ENCODE data around the gene LRP5.
"Not testable (repeated sequence)": the region's sequence is repeated elsewhere in the genome, so short reads cannot be mapped to it uniquely, and the experiment has no call there.

Gene LRP5

GRCh38 chr11:68297494-68297811 lies 14.9 kb upstream of the LRP5 start:
- Histone ChIP-seq H3K4me1 (ENCODE audit: control insufficient read depth, insufficient read depth, low read length, poor library complexity, severe bottlenecking) (no peaks in the 10 kb centered on the region), H3K4me3 (ENCODE audit: insufficient read depth, low read depth, low read length, poor library complexity, severe bottlenecking) (no peak overlapping the region), H3K36me3 (ENCODE audit: control insufficient read depth, insufficient read depth, low read length) (no peaks in the 10 kb centered on the region), H3K9me3 (ENCODE audit: control insufficient read depth, low read length) (no peaks in the 10 kb centered on the region), H3K27ac (ENCODE audit: insufficient read depth, low read length, poor library complexity, severe bottlenecking) (no peak overlapping the region), H3K27me3 (replicated peaks; ENCODE audit: control insufficient read depth, insufficient read depth, low read length, poor library complexity, severe bottlenecking) (no peaks in the 10 kb centered on the region)
- no peak for DNase-seq

GRCh38 chr11:68297812-68298658 lies 14.4 kb upstream of the LRP5 start:
- Histone ChIP-seq H3K27me3 (replicated peaks; ENCODE audit: control insufficient read depth, insufficient read depth, low read length, poor library complexity, severe bottlenecking) (no peaks in the 10 kb centered on the region), H3K36me3 (ENCODE audit: control insufficient read depth, insufficient read depth, low read length) (no peaks in the 10 kb centered on the region), H3K27ac (ENCODE audit: insufficient read depth, low read length, poor library complexity, severe bottlenecking) (no peak overlapping the region), H3K4me3 (ENCODE audit: insufficient read depth, low read depth, low read length, poor library complexity, severe bottlenecking) (no peak overlapping the region), H3K4me1 (ENCODE audit: control insufficient read depth, insufficient read depth, low read length, poor library complexity, severe bottlenecking) (no peaks in the 10 kb centered on the region), H3K9me3 (ENCODE audit: control insufficient read depth, low read length) (no peaks in the 10 kb centered on the region)
- peak; percentile 46 to 59 (median 49) for DNase-seq

DNA sequence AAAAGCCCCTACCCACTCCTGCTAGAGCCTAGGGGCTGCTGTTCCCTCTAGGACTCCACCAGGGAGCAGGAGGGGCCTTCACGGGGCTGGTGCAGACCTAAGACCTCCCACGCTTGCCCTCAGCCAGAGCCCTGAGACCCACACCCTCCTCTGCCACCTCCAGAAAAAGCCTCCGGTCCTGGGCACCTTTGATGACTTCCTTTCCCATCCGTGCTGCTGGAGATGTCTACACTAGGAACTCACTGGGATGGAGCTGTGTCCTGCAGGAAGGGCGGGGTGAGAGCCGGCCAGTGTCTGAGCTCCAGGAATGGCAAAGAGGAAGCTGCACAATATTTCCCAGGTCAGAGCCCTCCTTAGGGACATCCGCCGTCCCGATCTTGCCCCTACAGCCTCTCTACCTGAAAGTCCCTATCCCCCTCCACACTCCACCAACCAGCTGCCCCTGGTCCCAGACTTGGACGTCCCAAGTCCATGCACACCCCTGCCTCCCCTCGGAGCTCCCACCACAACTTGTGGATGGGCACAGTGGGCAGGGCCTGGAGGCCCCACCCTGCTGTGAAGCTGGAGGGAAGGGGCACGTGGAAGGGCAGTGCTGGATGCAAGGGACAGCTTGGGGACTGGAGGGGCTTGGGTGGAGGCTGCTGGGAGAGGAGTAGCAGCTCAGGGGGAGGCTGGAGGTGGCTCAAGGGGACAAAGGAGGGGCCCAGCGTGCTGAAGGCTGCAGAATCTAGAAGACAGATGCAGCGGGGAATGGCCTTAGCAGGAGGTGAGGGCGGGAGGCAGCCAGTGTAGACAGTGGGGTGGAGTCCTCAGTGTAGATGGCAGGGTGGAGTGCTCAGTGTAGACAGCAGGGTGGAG lies 13.5 kb upstream of the LRP5 start:
- no peaks in the 10 kb centered on the region for H3K9me3 ChIP-seq (ENCODE audit: control insufficient read depth, low read length)
- DNase-seq = no peak
- H3K27ac ChIP-seq (ENCODE audit: insufficient read depth, low read length, poor library complexity, severe bottlenecking) = no peak overlapping the region
- H3K27me3 ChIP-seq (replicated peaks; ENCODE audit: control insufficient read depth, insufficient read depth, low read length, poor library complexity, severe bottlenecking) = no peaks in the 10 kb centered on the region
- H3K36me3 ChIP-seq (ENCODE audit: control insufficient read depth, insufficient read depth, low read length) = no peaks in the 10 kb centered on the region
- H3K4me1 ChIP-seq (ENCODE audit: control insufficient read depth, insufficient read depth, low read length, poor library complexity, severe bottlenecking) = no peaks in the 10 kb centered on the region
- no peak overlapping the region for H3K4me3 ChIP-seq (ENCODE audit: insufficient read depth, low read depth, low read length, poor library complexity, severe bottlenecking)

GRCh38 chr11:68299517-68299879 lies 12.9 kb upstream of the LRP5 start:
- not testable (repeated sequence) for H3K27me3 ChIP-seq (replicated peaks; ENCODE audit: control insufficient read depth, insufficient read depth, low read length, poor library complexity, severe bottlenecking); H3K36me3 ChIP-seq (ENCODE audit: control insufficient read depth, insufficient read depth, low read length); DNase-seq; H3K27ac ChIP-seq (ENCODE audit: insufficient read depth, low read length, poor library complexity, severe bottlenecking); H3K4me3 ChIP-seq (ENCODE audit: insufficient read depth, low read depth, low read length, poor library complexity, severe bottlenecking); H3K4me1 ChIP-seq (ENCODE audit: control insufficient read depth, insufficient read depth, low read length, poor library complexity, severe bottlenecking); H3K9me3 ChIP-seq (ENCODE audit: control insufficient read depth, low read length)

DNA sequence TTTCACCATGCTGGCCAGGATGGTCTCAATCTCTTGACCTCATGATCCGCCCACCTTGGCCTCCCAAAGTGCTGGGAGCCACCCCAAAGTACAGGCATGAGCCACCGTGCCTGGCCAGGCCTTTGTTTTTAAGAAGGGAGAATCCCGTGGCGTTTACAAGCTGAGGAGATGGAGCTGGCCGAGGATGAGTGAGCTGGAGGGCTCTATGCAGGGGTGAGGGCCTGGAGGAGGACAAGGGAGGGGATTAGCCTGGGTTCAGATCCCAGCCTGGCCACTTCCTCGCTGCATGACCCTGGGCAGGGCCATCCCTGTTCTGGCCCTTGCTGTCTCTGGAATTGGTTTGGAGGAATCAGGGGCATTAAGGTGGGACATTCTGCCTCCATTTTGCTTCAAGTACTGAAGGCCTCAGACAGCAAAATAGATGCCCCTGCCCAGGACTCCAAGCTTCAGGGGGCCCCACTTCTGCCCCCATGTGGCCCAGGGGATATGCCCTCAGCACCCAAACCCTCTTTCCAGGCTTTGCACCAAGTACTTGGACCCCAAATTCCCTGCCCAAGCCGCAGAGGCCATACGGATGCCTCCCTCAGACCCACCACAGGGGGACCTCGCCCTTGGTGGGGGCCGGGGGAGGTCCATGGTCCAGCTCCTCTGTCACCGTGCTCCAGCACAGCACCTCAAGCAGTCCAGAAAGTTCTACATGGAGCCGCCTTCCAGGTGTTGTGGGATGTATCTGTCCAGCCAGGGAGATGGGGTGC lies 12.1 kb upstream of the LRP5 start:
- Histone ChIP-seq H3K27ac (ENCODE audit: insufficient read depth, low read length, poor library complexity, severe bottlenecking) (no peak overlapping the region), H3K36me3 (ENCODE audit: control insufficient read depth, insufficient read depth, low read length) (no peaks in the 10 kb centered on the region), H3K27me3 (replicated peaks; ENCODE audit: control insufficient read depth, insufficient read depth, low read length, poor library complexity, severe bottlenecking) (no peaks in the 10 kb centered on the region), H3K4me3 (ENCODE audit: insufficient read depth, low read depth, low read length, poor library complexity, severe bottlenecking) (no peak overlapping the region), H3K4me1 (ENCODE audit: control insufficient read depth, insufficient read depth, low read length, poor library complexity, severe bottlenecking) (no peaks in the 10 kb centered on the region), H3K9me3 (ENCODE audit: control insufficient read depth, low read length) (no peaks in the 10 kb centered on the region)
- no peak for DNase-seq

DNA sequence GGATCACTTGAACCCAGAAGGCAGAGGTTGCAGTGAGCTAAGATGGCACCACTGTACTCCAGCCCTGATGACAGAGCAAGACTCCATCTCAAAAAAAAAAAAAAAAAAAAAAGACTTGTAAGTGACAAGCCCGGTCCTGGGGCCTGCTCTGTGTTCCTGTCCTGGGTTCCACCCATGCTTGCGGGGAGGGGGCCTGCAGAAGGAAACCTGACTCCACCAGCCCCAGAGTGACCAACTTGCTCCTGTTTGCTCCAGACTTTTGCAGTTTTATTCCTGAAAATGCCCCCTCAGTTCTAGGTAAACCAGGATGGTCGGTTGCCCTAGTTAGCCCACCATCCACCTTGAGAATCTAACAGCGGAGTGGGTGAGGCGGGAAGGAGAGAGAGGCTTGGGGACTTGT lies 10.1 kb upstream of the LRP5 start:
- Histone ChIP-seq H3K27me3 (replicated peaks; ENCODE audit: control insufficient read depth, insufficient read depth, low read length, poor library complexity, severe bottlenecking) (no peaks in the 10 kb centered on the region), H3K4me3 (ENCODE audit: insufficient read depth, low read depth, low read length, poor library complexity, severe bottlenecking) (no peak overlapping the region), H3K9me3 (ENCODE audit: control insufficient read depth, low read length) (no peaks in the 10 kb centered on the region), H3K4me1 (ENCODE audit: control insufficient read depth, insufficient read depth, low read length, poor library complexity, severe bottlenecking) (no peaks in the 10 kb centered on the region), H3K27ac (ENCODE audit: insufficient read depth, low read length, poor library complexity, severe bottlenecking) (no peak overlapping the region), H3K36me3 (ENCODE audit: control insufficient read depth, insufficient read depth, low read length) (no peaks in the 10 kb centered on the region)
- no peak for DNase-seq

- no peak for DNase-seq
- H3K4me1 ChIP-seq (ENCODE audit: control insufficient read depth, insufficient read depth, low read length, poor library complexity, severe bottlenecking) = no peaks in the 10 kb centered on the region
- no peak overlapping the region for H3K27ac ChIP-seq (ENCODE audit: insufficient read depth, low read length, poor library complexity, severe bottlenecking)
- H3K36me3 ChIP-seq (ENCODE audit: control insufficient read depth, insufficient read depth, low read length) = no peaks in the 10 kb centered on the region
- no peak overlapping the region for H3K4me3 ChIP-seq (ENCODE audit: insufficient read depth, low read depth, low read length, poor library complexity, severe bottlenecking)
- H3K27me3 ChIP-seq (replicated peaks; ENCODE audit: control insufficient read depth, insufficient read depth, low read length, poor library complexity, severe bottlenecking) = no peaks in the 10 kb centered on the region
- no peaks in the 10 kb centered on the region for H3K9me3 ChIP-seq (ENCODE audit: control insufficient read depth, low read length)
Observed at GRCh38 chr11:68302670-68303069, 9.7 kb upstream of the LRP5 start.

GRCh38 chr11:68303083-68303482 lies 9.3 kb upstream of the LRP5 start:
- Histone ChIP-seq H3K4me1 (ENCODE audit: control insufficient read depth, insufficient read depth, low read length, poor library complexity, severe bottlenecking) (no peaks in the 10 kb centered on the region), H3K27ac (ENCODE audit: insufficient read depth, low read length, poor library complexity, severe bottlenecking) (no peak overlapping the region), H3K36me3 (ENCODE audit: control insufficient read depth, insufficient read depth, low read length) (no peaks in the 10 kb centered on the region), H3K9me3 (ENCODE audit: control insufficient read depth, low read length) (no peaks in the 10 kb centered on the region), H3K4me3 (ENCODE audit: insufficient read depth, low read depth, low read length, poor library complexity, severe bottlenecking) (no peak overlapping the region), H3K27me3 (replicated peaks; ENCODE audit: control insufficient read depth, insufficient read depth, low read length, poor library complexity, severe bottlenecking) (no peaks in the 10 kb centered on the region)
- DNase-seq = no peak

DNA sequence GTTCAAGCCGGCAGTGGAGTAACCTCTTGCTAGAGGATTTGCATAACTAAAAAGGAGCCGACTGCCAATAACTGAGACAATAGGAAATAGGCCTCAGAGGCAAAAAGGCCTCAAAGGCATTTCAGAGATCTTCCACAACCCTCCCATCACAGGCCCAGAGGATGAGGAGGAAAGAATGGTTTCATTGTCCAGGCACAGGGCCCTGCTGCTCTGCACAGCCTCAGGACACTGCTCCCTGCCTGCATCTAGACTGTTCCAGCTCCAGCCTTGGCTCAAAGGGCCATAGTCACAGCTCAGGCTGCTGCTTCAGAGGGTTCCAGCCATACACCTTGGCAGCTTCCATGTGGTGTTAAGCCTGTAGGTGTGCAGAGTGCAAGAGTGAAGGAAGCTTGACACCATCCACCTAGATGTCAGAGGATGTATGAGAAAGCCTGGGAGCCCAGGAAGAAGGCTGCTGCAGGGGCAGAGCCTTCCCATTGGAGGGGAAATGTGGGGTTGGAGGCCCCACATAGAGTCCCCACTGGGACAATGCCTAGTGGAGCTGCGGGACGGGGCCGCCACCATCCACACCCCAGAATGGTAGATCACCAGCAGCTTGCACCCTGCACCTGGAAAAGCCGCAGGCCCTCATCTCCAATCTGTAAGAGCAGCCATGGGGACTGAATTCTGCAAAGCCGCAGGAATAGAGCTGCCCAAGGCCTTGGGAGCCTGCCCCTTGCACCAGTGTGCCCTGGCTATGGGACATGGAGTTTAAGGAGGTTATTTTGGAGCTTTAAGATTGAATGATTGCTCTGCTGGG lies 8.2 kb upstream of the LRP5 start:
- no peaks in the 10 kb centered on the region for H3K4me1 ChIP-seq (ENCODE audit: control insufficient read depth, insufficient read depth, low read length, poor library complexity, severe bottlenecking)
- H3K4me3 ChIP-seq (ENCODE audit: insufficient read depth, low read depth, low read length, poor library complexity, severe bottlenecking) = no peak overlapping the region
- H3K36me3 ChIP-seq (ENCODE audit: control insufficient read depth, insufficient read depth, low read length) = no peaks in the 10 kb centered on the region
- H3K9me3 ChIP-seq (ENCODE audit: control insufficient read depth, low read length) = no peaks in the 10 kb centered on the region
- H3K27ac ChIP-seq (ENCODE audit: insufficient read depth, low read length, poor library complexity, severe bottlenecking) = no peak overlapping the region
- H3K27me3 ChIP-seq (replicated peaks; ENCODE audit: control insufficient read depth, insufficient read depth, low read length, poor library complexity, severe bottlenecking) = no peaks in the 10 kb centered on the region
- DNase-seq = no peak

Data from effector memory CD4-positive, alpha-beta T cell (primary cell).